Transverse colon (tissue), 4 donors: ENCODE results near the gene GOLGA8S. TPM values are rescaled to one million over a fixed set of nuclear protein-coding genes. Genes with fewer than 3 reads are reported as not detected.
A peak's percentile ranks its signal among the peaks of the same experiment; 100 is the strongest.

Experiments used
- DNase-seq: peaks from one replicate; pipeline ENCODE4 v3.0.0-alpha.2; 2019
- H3K27ac ChIP-seq, 4 donors: fragments of 200-600 bp; sonication (generic); 2 replicates each; pipeline ENCODE4 v1.5.1; 2016 to 2018; ENCODE audit warnings: inconsistent platforms in 4 of 4
- H3K27me3 ChIP-seq: fragments of 200-600 bp; sonication (generic); 2 replicates; pipeline ENCODE4 v1.5.1; 2017; ENCODE audit warnings: inconsistent platforms
- H3K36me3 ChIP-seq, 4 donors: fragments of 200-600 bp; sonication (generic); 2 replicates each; pipeline ENCODE4 v1.5.1; 2017 to 2019; ENCODE audit warnings: inconsistent platforms in 4 of 4
- H3K4me1 ChIP-seq, 4 donors: fragments of 200-600 bp; sonication (generic); 2 replicates each; pipeline ENCODE4 v1.5.1; 2017 to 2020; ENCODE audit warnings: inconsistent platforms in 4 of 4
- H3K4me3 ChIP-seq, 4 donors: fragments of 200-600 bp; sonication (generic); 1 replicate in 1 of 4; 2 replicates in 3 of 4; pipeline versions ENCODE4 v1.5.1 to v1.6.1; 2017 to 2019; ENCODE audit warnings: inconsistent platforms in 4 of 4
- H3K9me3 ChIP-seq, 2 donors: fragments of 200-600 bp; sonication (generic); 2 replicates each; pipeline ENCODE4 v1.5.1; 2017 to 2019; ENCODE audit warnings: inconsistent platforms in 2 of 2
- CTCF ChIP-seq, 5 experiments: fragments of 200-600 bp in 3 of 5; fragments of 450-650 bp in 2 of 5; sonication (generic) in 3 of 5; IDR thresholded peaks; 1 replicate in 2 of 5; 2 replicates in 3 of 5; pipeline ENCODE4 v1.5.1; 2016 to 2017; ENCODE audit warnings: antibody characterized with exemption in 5 of 5, inconsistent platforms in 3 of 5, mild to moderate bottlenecking in 2 of 5, moderate library complexity in 1 of 5
- EP300 ChIP-seq: sonication (generic); formaldehyde crosslinking; IDR thresholded peaks from one replicate; pipeline ENCODE4 v1.6.1; 2017; ENCODE audit warnings: antibody characterized with exemption, low read depth
- POLR2A ChIP-seq: fragments of 450-650 bp; IDR thresholded peaks from one replicate; pipeline ENCODE4 v1.6.1; 2016; ENCODE audit warnings: antibody characterized with exemption, mild to moderate bottlenecking, moderate library complexity
- POLR2AphosphoS5 ChIP-seq, 3 donors: sonication (generic); formaldehyde crosslinking; IDR thresholded peaks; one replicate each; pipeline ENCODE4 v1.6.1; 2016; ENCODE audit warnings: antibody characterized with exemption in 3 of 3
- WGBS, 2 donors: methylation state at CpG; one replicate each; pipeline ENCODE4 v1.1.5; 2018; ENCODE audit warnings: low coverage in 1 of 2; 5-methylcytosine and 5-hydroxymethylcytosine counted together
- in situ Hi-C, 4 donors: fragments of 200-750 bp; cut with MboI; loops; one replicate each; pipeline versions ENCODE4 v1.15.0 to v1.15.1; 2017; ENCODE audit warnings: low sequenced_read_pairs in 3 of 4, low pct_ligation_motif_present in 1 of 4, low pct_unique_long_range_greater_than_20kb in 1 of 4
- intact Hi-C: fragments of 100-400 bp; cut with DNase I; formaldehyde crosslinking; loops from one replicate; pipeline ENCODE4 v1.15.1; 2023; ENCODE audit warnings: low total_unique reads
- total RNA-seq, 4 donors: library from RNA; depleted of rRNA; stranded (reverse); fragments of >200 nt; gene quantifications; one replicate each; pipeline ENCODE4 v1.1.0, GENCODE V29; 2016

The GOLGA8S gene
- total RNA-seq, 4 donors from 2014 or later = not detected

- in situ Hi-C loops (no loop called here), intact Hi-C loops (no loop called here)
- Histone ChIP-seq H3K27me3 (no peaks in the 10 kb centered on the region), H3K27ac (no peak overlapping the region), H3K36me3 (no peaks in the 10 kb centered on the region), H3K4me3 (no peak overlapping the region), H3K9me3 (no peaks in the 10 kb centered on the region), H3K4me1 (no peaks in the 10 kb centered on the region)
- TF ChIP-seq POLR2AphosphoS5 (IDR thresholded peaks at IDR 0.05) (no peak), POLR2A (no peak), CTCF (IDR thresholded peaks at IDR 0.05) (no peak), EP300 (no peak)
- no peak for DNase-seq
Measured at GRCh38 chr15:23384371-23384770, 29.8 kb downstream of the GOLGA8S start.

GRCh38 chr15:23385886-23386430 lies 31.4 kb downstream of the GOLGA8S start:
- in situ Hi-C loops = no loop called here
- Histone ChIP-seq H3K27ac (no peak overlapping the region), H3K4me1 (no peaks in the 10 kb centered on the region), H3K36me3 (no peaks in the 10 kb centered on the region), H3K9me3 (no peaks in the 10 kb centered on the region), H3K4me3 (no peak overlapping the region), H3K27me3 (no peaks in the 10 kb centered on the region)
- DNase-seq = peak; percentile 25
- 78 to 100% methylated on average over 1 to 11 of the region's 11 CpGs for WGBS, 2 donors
- intact Hi-C loops = no loop called here
- TF ChIP-seq EP300 (no peak), CTCF (IDR thresholded peaks at IDR 0.05) (no peak)

- Histone ChIP-seq H3K4me1 (no peaks in the 10 kb centered on the region), H3K27me3 (peaks cover 4% of the 10 kb centered on the region), H3K9me3 (no peaks in the 10 kb centered on the region), H3K27ac (no peak overlapping the region), H3K4me3 (no peak overlapping the region), H3K36me3 (no peaks in the 10 kb centered on the region)
- no peak for TF ChIP-seq POLR2AphosphoS5 (IDR thresholded peaks at IDR 0.05)
- TF ChIP-seq EP300 = no peak
- no peak for TF ChIP-seq CTCF (IDR thresholded peaks at IDR 0.05)
- no peak for TF ChIP-seq POLR2A
- 33 to 75% methylated on average over 1 to 6 of the region's 6 CpGs for WGBS, 2 donors
- no peak for DNase-seq
- in situ Hi-C loops (no loop called here), intact Hi-C loops (no loop called here)
Measured at GRCh38 chr15:23387621-23388190, 33.2 kb downstream of the GOLGA8S start.

- no peak for DNase-seq
- intact Hi-C loops = no loop called here
- no peak overlapping the region for H3K4me3 ChIP-seq
- 74 to 75% methylated on average over 11 to 15 of the region's 15 CpGs for WGBS, 2 donors
- no peak overlapping the region for H3K27ac ChIP-seq
- in situ Hi-C loops = no loop called here
- no peaks in the 10 kb centered on the region for H3K36me3 ChIP-seq
- H3K4me1 ChIP-seq = no peaks in the 10 kb centered on the region
- no peak for TF ChIP-seq EP300
- TF ChIP-seq CTCF (IDR thresholded peaks at IDR 0.05) = no peak
- no peak for TF ChIP-seq POLR2A
- no peak for TF ChIP-seq POLR2AphosphoS5 (IDR thresholded peaks at IDR 0.05)
- peaks cover 4% of the 10 kb centered on the region for H3K27me3 ChIP-seq
- no peaks in the 10 kb centered on the region for H3K9me3 ChIP-seq
Measured at GRCh38 chr15:23395030-23395692, 40.6 kb downstream of the GOLGA8S start.
